ENCODE measurements around the gene KCNK18. TPM values are rescaled to one million over a fixed set of nuclear protein-coding genes. Genes with fewer than 3 reads are reported as not detected.

The KCNK18 gene
- total and polyA plus RNA-seq, 2 of the 8 experiments (the other 6 are each of a cell fraction or from before 2014, with no cell fraction given) = not detected

DNA sequence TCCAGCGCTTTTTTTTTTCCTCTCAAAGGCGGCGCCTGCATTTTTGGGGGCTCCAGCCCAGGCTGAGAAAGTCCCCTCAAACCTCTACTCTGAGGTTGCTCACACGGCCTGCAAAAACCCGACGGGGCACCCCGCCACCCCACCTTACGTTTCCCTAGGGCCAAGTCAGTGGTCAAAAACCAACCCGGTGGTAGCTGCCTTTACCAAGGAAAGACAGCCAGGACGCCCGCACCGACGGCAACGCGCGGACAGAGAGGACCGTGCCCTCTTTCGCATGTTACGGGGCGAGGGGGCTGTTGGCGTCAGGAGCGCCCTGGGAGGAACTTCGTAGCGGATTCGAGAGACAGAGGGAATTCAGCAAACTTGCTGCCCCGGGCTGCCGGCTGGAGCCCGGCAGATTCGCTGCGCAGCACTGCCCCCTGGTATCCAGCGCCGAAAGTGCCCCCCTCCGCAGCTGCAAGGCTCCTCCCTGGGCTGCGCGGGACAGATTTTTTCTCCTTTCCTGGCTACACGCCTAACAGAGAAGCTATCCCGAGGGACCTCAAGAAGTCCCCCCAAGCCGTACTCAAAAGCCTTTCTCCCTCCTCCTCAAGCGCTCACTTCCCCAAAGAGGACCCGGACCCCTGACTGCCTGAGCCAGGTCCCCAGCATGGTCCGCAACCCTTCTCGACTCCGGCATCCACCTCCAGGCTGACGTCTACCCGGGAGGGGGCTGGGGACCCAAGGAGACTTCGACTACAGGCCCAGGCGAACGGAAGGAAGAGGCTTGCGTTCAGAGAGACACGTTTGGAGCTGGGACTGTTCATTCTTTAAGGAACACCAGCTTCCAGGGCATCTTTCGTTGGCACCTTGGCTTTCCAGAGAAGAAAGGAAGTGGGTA, 31.5 kb upstream of the KCNK18 start (continued):
- TF ChIP-seq, protein P1, sequence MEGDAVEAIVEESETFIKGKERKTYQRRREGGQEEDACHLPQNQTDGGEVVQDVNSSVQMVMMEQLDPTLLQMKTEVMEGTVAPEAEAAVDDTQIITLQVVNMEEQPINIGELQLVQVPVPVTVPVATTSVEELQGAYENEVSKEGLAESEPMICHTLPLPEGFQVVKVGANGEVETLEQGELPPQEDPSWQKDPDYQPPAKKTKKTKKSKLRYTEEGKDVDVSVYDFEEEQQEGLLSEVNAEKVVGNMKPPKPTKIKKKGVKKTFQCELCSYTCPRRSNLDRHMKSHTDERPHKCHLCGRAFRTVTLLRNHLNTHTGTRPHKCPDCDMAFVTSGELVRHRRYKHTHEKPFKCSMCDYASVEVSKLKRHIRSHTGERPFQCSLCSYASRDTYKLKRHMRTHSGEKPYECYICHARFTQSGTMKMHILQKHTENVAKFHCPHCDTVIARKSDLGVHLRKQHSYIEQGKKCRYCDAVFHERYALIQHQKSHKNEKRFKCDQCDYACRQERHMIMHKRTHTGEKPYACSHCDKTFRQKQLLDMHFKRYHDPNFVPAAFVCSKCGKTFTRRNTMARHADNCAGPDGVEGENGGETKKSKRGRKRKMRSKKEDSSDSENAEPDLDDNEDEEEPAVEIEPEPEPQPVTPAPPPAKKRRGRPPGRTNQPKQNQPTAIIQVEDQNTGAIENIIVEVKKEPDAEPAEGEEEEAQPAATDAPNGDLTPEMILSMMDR (IDR thresholded peaks at IDR 0.05; ENCODE audit: control extremely low read depth in 1 of 3, insufficient read depth in 1 of 3, low read depth in 1 of 3, low read length in 3 of 3) = peak; percentile 75 to 82 (median 76)
- TF ChIP-seq EZH2 (IDR thresholded peaks at IDR 0.05; ENCODE audit: low read depth, low read length, severe bottlenecking) = peak; percentile 90
- TF ChIP-seq CTBP2 (IDR thresholded peaks at IDR 0.05; ENCODE audit: borderline replicate concordance, insufficient read depth, insufficient read length, low read length) = peak; percentile 70
- TF ChIP-seq RNF2 (IDR thresholded peaks at IDR 0.05; ENCODE audit: borderline replicate concordance, low read depth, low read length, missing control alignments, poor library complexity, severe bottlenecking) = peak; percentile 87

Data from H1 (cell line).